GM12875 (cell line): Measurements from ENCODE around the gene DPEP2.

Source experiments
- H3K4me3 ChIP-seq: one replicate; pipeline ENCODE4 v1.5.1; 2011; ENCODE audit warnings: low read depth, low read length, control low read depth
- CTCF ChIP-seq: IDR thresholded peaks from 2 replicates; pipeline ENCODE4 v1.5.1; 2011; ENCODE audit warnings: low read depth, mild to moderate bottlenecking, control low read depth, inconsistent platforms, low read length, moderate library complexity, borderline replicate concordance; ENCODE audit not compliant: insufficient read depth

Gene DPEP2

DNA sequence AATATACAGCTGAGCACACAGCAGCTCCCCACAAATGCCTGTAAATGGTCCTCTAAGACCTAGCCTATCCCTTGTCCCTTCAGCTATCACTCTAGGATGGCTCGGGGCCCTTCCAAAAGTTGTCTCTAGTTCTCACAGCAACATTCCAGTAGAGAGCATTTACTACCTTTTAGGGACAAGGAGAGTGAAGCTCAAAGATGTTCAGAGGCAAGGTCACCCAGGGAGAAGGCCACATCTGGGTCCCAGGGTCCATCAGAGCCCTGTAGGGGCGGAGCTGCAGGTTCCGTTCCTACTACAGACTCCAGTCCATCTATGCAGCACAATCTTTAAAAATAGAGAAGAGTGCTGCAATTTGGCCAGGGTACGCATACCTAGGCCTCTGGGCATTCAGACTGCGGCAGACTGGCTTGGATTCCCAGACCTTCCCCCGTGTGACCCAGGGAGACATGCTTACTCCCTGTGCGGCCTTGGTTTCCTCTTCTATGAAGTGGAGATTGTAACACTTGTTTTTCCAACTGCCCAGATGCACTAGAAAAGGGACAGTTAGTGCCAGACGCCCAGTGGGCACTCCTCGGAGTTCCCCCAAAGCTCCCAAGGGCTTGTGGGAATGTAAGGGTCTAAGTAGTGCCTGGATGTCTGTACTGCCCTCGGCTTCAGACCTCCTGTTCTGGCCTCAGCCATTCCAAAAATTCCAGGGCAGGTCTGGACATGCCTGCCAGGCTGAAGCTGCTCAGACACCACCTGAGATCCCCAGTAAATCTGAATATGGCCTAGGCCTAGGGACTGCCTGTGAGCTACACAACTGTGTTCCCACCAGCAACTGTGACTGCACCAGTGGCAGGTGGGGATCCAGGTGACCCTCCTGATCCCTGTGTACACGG lies 33.4 kb downstream of the DPEP2 start:
- no peak overlapping the region for H3K4me3 ChIP-seq

GRCh38 chr16:67964477-67965131 lies 34.7 kb downstream of the DPEP2 start:
- no peak overlapping the region for H3K4me3 ChIP-seq
- no peak for TF ChIP-seq CTCF

More for the DNA sequence above, 33.4 kb downstream of the DPEP2 start:
- no peak for TF ChIP-seq CTCF

DNA sequence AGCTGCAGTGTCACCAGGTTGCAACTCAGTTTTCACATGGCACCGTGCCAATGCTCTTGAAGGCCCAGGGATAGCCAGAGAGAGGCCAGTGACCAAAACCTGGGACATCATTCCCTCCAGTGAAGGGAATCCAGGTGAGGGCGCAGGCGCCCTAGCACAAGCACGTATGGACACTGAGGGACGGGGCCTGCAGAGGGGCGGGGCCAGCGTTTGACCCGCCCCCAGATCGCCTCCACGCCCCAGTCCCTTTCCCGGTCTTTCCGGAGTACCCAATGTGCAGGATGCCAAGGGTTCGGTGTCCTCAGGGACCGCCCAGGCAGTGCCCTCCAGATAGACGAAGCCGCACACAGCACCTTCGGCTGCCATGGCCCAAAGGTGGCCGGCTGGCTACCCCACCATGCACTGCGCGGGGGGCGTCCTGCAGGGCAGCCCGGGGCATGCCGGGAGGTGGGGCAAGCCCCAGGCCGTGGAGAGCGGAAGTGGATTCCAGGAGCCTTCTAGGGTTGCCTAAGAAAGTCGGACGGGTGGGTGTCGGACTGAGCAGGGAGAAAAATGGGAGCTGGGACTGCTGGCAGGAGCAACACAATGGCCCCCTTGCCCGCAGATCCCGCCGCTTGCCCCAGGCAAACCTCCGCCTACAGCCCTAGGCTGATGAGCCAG lies 35.5 kb downstream of the DPEP2 start:
- no peak overlapping the region for H3K4me3 ChIP-seq
- TF ChIP-seq CTCF, result no peak

GRCh38 chr16:67963292-67963661 lies 36.0 kb downstream of the DPEP2 start:
- TF ChIP-seq CTCF, result no peak
- H3K4me3 ChIP-seq, result no peak overlapping the region

GRCh38 chr16:67962135-67962534 lies 37.1 kb downstream of the DPEP2 start:
- no peak overlapping the region for H3K4me3 ChIP-seq
- no peak for TF ChIP-seq CTCF

GRCh38 chr16:67961551-67961957 lies 37.7 kb downstream of the DPEP2 start:
- no peak for TF ChIP-seq CTCF
- no peak overlapping the region for H3K4me3 ChIP-seq
